ENCODE results near the gene SCAF11.

SCAF11 gene

DNA sequence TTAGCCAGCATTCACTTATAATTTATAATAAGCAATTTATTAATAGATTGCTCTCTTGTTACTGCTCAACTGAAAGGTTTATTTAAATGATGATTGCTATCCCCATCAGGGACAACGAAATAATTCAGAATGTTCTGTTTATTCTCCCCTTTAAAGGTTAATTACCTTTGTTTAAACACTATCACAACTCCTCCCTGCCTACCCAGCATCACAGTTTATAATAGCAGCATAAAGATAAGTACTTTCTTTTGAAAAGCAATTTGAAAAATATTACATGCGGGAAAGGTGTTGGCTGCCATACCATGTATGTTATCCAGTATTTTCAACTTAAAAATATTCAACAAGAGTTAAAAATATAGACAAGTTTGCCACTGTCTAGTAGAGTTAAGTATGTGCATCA is 30.6 kb downstream of the SCAF11 start:
- TF ChIP-seq SIN3A (IDR thresholded peaks at IDR 0.05; ENCODE audit: borderline replicate concordance, insufficient read depth, low read length) (no peak), POLR2AphosphoS5 (IDR thresholded peaks at IDR 0.05; ENCODE audit: low read depth, low read length) (no peak), TAF1 (IDR thresholded peaks at IDR 0.05; ENCODE audit: borderline replicate concordance, insufficient read depth, low read length) (no peak), REST (IDR thresholded peaks at IDR 0.05; ENCODE audit: insufficient read depth in 1 of 2, low read depth in 2 of 2, low read length in 2 of 2) (no peak), FOXP2 (optimal IDR thresholded peaks at IDR 0.05; ENCODE audit: borderline replicate concordance, extremely low read depth, extremely low read length, insufficient read depth) (no peak)

- TF ChIP-seq POLR2AphosphoS5 (IDR thresholded peaks at IDR 0.05; ENCODE audit: low read depth, low read length) = no peak
- TF ChIP-seq REST (IDR thresholded peaks at IDR 0.05; ENCODE audit: insufficient read depth in 1 of 2, low read depth in 2 of 2, low read length in 2 of 2) = no peak
- TF ChIP-seq SIN3A (IDR thresholded peaks at IDR 0.05; ENCODE audit: borderline replicate concordance, insufficient read depth, low read length) = no peak
- no peak for TF ChIP-seq TAF1 (IDR thresholded peaks at IDR 0.05; ENCODE audit: borderline replicate concordance, insufficient read depth, low read length)
- TF ChIP-seq FOXP2 (optimal IDR thresholded peaks at IDR 0.05; ENCODE audit: borderline replicate concordance, extremely low read depth, extremely low read length, insufficient read depth) = no peak
Observed at GRCh38 chr12:45959025-45959424, 31.3 kb downstream of the SCAF11 start.

DNA sequence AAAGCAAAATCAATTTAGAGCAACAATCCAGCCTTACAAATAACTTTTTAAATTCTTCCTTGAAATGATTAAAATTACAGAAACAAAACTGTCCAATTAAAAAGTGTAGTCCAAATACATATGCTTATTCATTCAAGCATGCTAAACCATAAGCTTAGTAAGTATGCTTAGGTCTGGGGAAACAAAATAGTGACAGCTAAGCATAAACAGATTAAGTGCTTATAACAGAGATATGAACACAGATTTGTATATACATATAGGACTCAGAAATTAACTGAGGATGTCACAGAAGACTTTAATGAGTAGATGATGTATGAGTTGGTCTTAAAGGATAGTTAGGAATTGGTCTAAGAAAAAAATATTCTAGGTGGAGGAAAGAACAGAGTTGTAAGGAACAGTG is 41.8 kb downstream of the SCAF11 start:
- TF ChIP-seq POLR2AphosphoS5 (IDR thresholded peaks at IDR 0.05; ENCODE audit: low read depth, low read length) (no peak), REST (IDR thresholded peaks at IDR 0.05; ENCODE audit: insufficient read depth in 1 of 2, low read depth in 2 of 2, low read length in 2 of 2) (no peak), SIN3A (IDR thresholded peaks at IDR 0.05; ENCODE audit: borderline replicate concordance, insufficient read depth, low read length) (no peak), FOXP2 (optimal IDR thresholded peaks at IDR 0.05; ENCODE audit: borderline replicate concordance, extremely low read depth, extremely low read length, insufficient read depth) (no peak), TAF1 (IDR thresholded peaks at IDR 0.05; ENCODE audit: borderline replicate concordance, insufficient read depth, low read length) (no peak)

DNA sequence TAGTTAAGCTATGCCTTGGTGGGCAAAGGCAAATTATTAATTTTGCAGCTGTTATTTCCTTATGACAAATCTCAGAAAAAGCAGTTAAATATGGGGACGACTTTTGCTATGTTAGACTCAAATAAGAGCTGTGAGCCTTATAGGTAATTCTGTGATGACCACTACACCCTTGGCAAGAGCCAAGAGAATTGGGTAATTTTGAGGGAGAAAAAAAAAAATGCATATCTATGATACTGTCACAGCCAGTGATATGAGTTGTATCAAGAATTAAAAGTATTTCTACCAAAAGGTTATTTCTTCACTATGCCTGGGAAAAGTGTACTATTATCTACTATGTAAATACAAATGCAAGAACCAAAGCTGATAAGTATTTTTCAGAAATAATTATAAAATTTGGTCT is 43.9 kb downstream of the SCAF11 start:
- TF ChIP-seq POLR2AphosphoS5 (IDR thresholded peaks at IDR 0.05; ENCODE audit: low read depth, low read length) = no peak
- no peak for TF ChIP-seq FOXP2 (optimal IDR thresholded peaks at IDR 0.05; ENCODE audit: borderline replicate concordance, extremely low read depth, extremely low read length, insufficient read depth)
- TF ChIP-seq SIN3A (IDR thresholded peaks at IDR 0.05; ENCODE audit: borderline replicate concordance, insufficient read depth, low read length) = no peak
- TF ChIP-seq REST (IDR thresholded peaks at IDR 0.05; ENCODE audit: insufficient read depth in 1 of 2, low read depth in 2 of 2, low read length in 2 of 2) = no peak
- no peak for TF ChIP-seq TAF1 (IDR thresholded peaks at IDR 0.05; ENCODE audit: borderline replicate concordance, insufficient read depth, low read length)

- TF ChIP-seq TAF1 (IDR thresholded peaks at IDR 0.05; ENCODE audit: borderline replicate concordance, insufficient read depth, low read length) (no peak), POLR2AphosphoS5 (IDR thresholded peaks at IDR 0.05; ENCODE audit: low read depth, low read length) (no peak), REST (IDR thresholded peaks at IDR 0.05; ENCODE audit: insufficient read depth in 1 of 2, low read depth in 2 of 2, low read length in 2 of 2) (no peak), FOXP2 (optimal IDR thresholded peaks at IDR 0.05; ENCODE audit: borderline replicate concordance, extremely low read depth, extremely low read length, insufficient read depth) (no peak), SIN3A (IDR thresholded peaks at IDR 0.05; ENCODE audit: borderline replicate concordance, insufficient read depth, low read length) (no peak)
Observed at GRCh38 chr12:45944771-45945170, 45.6 kb downstream of the SCAF11 start.
